OCI-LY1 (cell line): ENCODE measurements around the gene CRYBG1.

Experiments used
- CTCF ChIP-seq: fragments of 200-600 bp; sonication (generic), shearing (Covaris generic); IDR thresholded peaks from 2 replicates; pipeline ENCODE4 v1.5.1; 2017; ENCODE audit warnings: mild to moderate bottlenecking, antibody characterized with exemption, low read length, moderate library complexity, mixed read lengths
- EZH2 ChIP-seq: fragments of 200-600 bp; sonication (generic), shearing (Covaris generic); IDR thresholded peaks from 2 replicates; pipeline ENCODE4 v1.8.0; 2017; ENCODE audit warnings: borderline replicate concordance, mixed run types, mild to moderate bottlenecking, antibody characterized with exemption, low read length, moderate library complexity, mixed read lengths

- no peak for TF ChIP-seq CTCF
- no peak for TF ChIP-seq EZH2
Measured at GRCh38 chr6:106535012-106535411, 174.5 kb downstream of the CRYBG1 start.
